WTC11 (cell line): ENCODE results near the gene PCGF2. TPM values are rescaled to one million over a fixed set of nuclear protein-coding genes. Genes with fewer than 3 reads are reported as not detected.

Experiments used
- ATAC-seq: fragments of 200-7000 bp; cut with Tn5 transposase; 2 replicates; pipeline ENCODE4 v1.10.0; 2021; ENCODE audit warnings: mild to moderate bottlenecking, moderate library complexity
- CTCF ChIA-PET: fragments of 300-600 bp; sonication (Branson Sonifier 250); formaldehyde crosslinking; loops from one replicate; lab custom pipeline; 2021; ENCODE audit warnings: antibody characterized with exemption; lab: Charles Lee
- POLR2A ChIA-PET: fragments of 350-600 bp; sonication (Branson Sonifier 250); formaldehyde crosslinking; loops from one replicate; lab custom pipeline; 2021; ENCODE audit warnings: antibody characterized with exemption; lab: Charles Lee
- DNase-seq: peaks from one replicate; pipeline ENCODE4 v3.0.0; 2021; ENCODE audit warnings: low spot score
- H3K27ac Mint-ChIP-seq: 2 replicates; pipeline ENCODE4 v1.8.0; 2021; ENCODE audit warnings: mixed read lengths
- H3K27me3 Mint-ChIP-seq: 2 replicates; pipeline ENCODE4 v1.8.0; 2021; ENCODE audit warnings: low read depth, mild to moderate bottlenecking, moderate library complexity, mixed read lengths
- H3K36me3 Mint-ChIP-seq: 2 replicates; pipeline ENCODE4 v1.8.0; 2021; ENCODE audit warnings: mixed read lengths
- H3K4me1 Mint-ChIP-seq: 2 replicates; pipeline ENCODE4 v1.8.0; 2022; ENCODE audit warnings: mixed read lengths
- H3K4me3 Mint-ChIP-seq: 2 replicates; pipeline ENCODE4 v1.8.0; 2021; ENCODE audit warnings: mild to moderate bottlenecking, moderate library complexity, mixed read lengths
- H3K9me3 Mint-ChIP-seq: 2 replicates; pipeline ENCODE4 v1.8.0; 2021; ENCODE audit warnings: mixed read lengths
- ETV6 ChIP-seq: sonication (generic); formaldehyde crosslinking; IDR thresholded peaks from 2 replicates; pipeline ENCODE4 v1.8.1; 2022; ENCODE audit warnings: mild to moderate bottlenecking, missing genetic modification reagents
- MXD4 ChIP-seq: fragments of 250-450 bp; sonication (Bioruptor Pico); IDR thresholded peaks from 2 replicates; pipeline ENCODE4 v1.8.0; 2021; ENCODE audit warnings: mild to moderate bottlenecking, moderate library complexity, borderline replicate concordance
- SP1 ChIP-seq: sonication (generic); formaldehyde crosslinking; conservative IDR thresholded peaks from 2 replicates; pipeline ENCODE4 v1.8.1; 2022; ENCODE audit warnings: missing genetic modification reagents
- STAT6 ChIP-seq: sonication (generic); formaldehyde crosslinking; conservative IDR thresholded peaks from 2 replicates; pipeline ENCODE4 v1.8.1; 2023; ENCODE audit warnings: mild to moderate bottlenecking, low read depth, missing genetic modification reagents, moderate library complexity
- ZNF263 ChIP-seq: sonication (generic); formaldehyde crosslinking; IDR thresholded peaks from 2 replicates; pipeline ENCODE4 v1.8.1; 2022; ENCODE audit warnings: low read depth, mild to moderate bottlenecking, moderate library complexity, missing genetic modification reagents
- total RNA-seq: library from RNA; stranded (reverse); gene quantifications from 3 replicates; pipeline ENCODE4 v1.2.3, GENCODE V29; 2021
- TF ChIP-seq, protein P1 (sequence below): fragments of 200-600 bp; IDR thresholded peaks from 2 replicates; pipeline ENCODE4 v1.8.0; 2022; ENCODE audit warnings: antibody characterized with exemption
- TF ChIP-seq, protein P2 (sequence below): sonication (generic); formaldehyde crosslinking; IDR thresholded peaks from 2 replicates; pipeline ENCODE4 v1.8.1; 2023; ENCODE audit warnings: mild to moderate bottlenecking, missing genetic modification reagents, borderline replicate concordance
- TF ChIP-seq, protein P3 (sequence below): sonication (generic); formaldehyde crosslinking; IDR thresholded peaks from 2 replicates; pipeline ENCODE4 v1.8.0; 2023; ENCODE audit warnings: missing genetic modification reagents

PCGF2 gene
- total RNA-seq, 1 experiment from 2014 or later, result 104 TPM

- POLR2A ChIA-PET, result interaction anchor here (1.0 to 2.4 kb wide), 2 partner anchors 11 to 14 kb away, joined by 4 to 15 read pairs; partner anchors contain the start of genes CISD3 and MLLT6
- TF ChIP-seq STAT6 (CRISPR knock-in tag) (no peak), MXD4 (CRISPR knock-in tag) (no peak)
- TF ChIP-seq, protein P1, sequence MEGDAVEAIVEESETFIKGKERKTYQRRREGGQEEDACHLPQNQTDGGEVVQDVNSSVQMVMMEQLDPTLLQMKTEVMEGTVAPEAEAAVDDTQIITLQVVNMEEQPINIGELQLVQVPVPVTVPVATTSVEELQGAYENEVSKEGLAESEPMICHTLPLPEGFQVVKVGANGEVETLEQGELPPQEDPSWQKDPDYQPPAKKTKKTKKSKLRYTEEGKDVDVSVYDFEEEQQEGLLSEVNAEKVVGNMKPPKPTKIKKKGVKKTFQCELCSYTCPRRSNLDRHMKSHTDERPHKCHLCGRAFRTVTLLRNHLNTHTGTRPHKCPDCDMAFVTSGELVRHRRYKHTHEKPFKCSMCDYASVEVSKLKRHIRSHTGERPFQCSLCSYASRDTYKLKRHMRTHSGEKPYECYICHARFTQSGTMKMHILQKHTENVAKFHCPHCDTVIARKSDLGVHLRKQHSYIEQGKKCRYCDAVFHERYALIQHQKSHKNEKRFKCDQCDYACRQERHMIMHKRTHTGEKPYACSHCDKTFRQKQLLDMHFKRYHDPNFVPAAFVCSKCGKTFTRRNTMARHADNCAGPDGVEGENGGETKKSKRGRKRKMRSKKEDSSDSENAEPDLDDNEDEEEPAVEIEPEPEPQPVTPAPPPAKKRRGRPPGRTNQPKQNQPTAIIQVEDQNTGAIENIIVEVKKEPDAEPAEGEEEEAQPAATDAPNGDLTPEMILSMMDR, result no peak
- TF ChIP-seq, protein P2, sequence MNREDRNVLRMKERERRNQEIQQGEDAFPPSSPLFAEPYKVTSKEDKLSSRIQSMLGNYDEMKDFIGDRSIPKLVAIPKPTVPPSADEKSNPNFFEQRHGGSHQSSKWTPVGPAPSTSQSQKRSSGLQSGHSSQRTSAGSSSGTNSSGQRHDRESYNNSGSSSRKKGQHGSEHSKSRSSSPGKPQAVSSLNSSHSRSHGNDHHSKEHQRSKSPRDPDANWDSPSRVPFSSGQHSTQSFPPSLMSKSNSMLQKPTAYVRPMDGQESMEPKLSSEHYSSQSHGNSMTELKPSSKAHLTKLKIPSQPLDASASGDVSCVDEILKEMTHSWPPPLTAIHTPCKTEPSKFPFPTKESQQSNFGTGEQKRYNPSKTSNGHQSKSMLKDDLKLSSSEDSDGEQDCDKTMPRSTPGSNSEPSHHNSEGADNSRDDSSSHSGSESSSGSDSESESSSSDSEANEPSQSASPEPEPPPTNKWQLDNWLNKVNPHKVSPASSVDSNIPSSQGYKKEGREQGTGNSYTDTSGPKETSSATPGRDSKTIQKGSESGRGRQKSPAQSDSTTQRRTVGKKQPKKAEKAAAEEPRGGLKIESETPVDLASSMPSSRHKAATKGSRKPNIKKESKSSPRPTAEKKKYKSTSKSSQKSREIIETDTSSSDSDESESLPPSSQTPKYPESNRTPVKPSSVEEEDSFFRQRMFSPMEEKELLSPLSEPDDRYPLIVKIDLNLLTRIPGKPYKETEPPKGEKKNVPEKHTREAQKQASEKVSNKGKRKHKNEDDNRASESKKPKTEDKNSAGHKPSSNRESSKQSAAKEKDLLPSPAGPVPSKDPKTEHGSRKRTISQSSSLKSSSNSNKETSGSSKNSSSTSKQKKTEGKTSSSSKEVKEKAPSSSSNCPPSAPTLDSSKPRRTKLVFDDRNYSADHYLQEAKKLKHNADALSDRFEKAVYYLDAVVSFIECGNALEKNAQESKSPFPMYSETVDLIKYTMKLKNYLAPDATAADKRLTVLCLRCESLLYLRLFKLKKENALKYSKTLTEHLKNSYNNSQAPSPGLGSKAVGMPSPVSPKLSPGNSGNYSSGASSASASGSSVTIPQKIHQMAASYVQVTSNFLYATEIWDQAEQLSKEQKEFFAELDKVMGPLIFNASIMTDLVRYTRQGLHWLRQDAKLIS (CRISPR knock-in tag), result no peak
- TF ChIP-seq, protein P3, sequence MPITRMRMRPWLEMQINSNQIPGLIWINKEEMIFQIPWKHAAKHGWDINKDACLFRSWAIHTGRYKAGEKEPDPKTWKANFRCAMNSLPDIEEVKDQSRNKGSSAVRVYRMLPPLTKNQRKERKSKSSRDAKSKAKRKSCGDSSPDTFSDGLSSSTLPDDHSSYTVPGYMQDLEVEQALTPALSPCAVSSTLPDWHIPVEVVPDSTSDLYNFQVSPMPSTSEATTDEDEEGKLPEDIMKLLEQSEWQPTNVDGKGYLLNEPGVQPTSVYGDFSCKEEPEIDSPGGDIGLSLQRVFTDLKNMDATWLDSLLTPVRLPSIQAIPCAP (CRISPR knock-in tag), result no peak
- peaks cover 14% of the 10 kb centered on the region for H3K27me3 Mint-ChIP-seq
- H3K4me3 Mint-ChIP-seq, result no peak overlapping the region
- H3K36me3 Mint-ChIP-seq, result no peaks in the 10 kb centered on the region
- peaks cover 58% of the 10 kb centered on the region for H3K4me1 Mint-ChIP-seq
- ATAC-seq (no peak), DNase-seq (no peak)
- H3K27ac Mint-ChIP-seq, result no peak overlapping the region
- no peaks in the 10 kb centered on the region for H3K9me3 Mint-ChIP-seq
- CTCF ChIA-PET, result interaction anchor here (0.6 to 3.0 kb wide), 9 partner anchors 10 to 448 kb away, joined by 3 to 24 read pairs (median 9); partner anchors contain the start of gene CISD3
Measured at GRCh38 chr17:38716368-38717005, 31.6 kb downstream of the PCGF2 start.

- CTCF ChIA-PET, result interaction anchor here (0.6 to 3.0 kb wide), 12 partner anchors 9 to 449 kb away, joined by 3 to 24 read pairs (median 6); partner anchors contain the start of gene CISD3
- DNase-seq (no peak), ATAC-seq (no peak)
- POLR2A ChIA-PET, result interaction anchor here (1.0 to 2.4 kb wide), 2 partner anchors 10 to 15 kb away, joined by 4 to 15 read pairs; partner anchors contain the start of genes CISD3 and MLLT6
- Mint-ChIP-seq H3K27ac (peak overlapping the region; percentile 41; the same call in 1 of the 2 replicates), H3K27me3 (peaks cover 5% of the 10 kb centered on the region; the same call in 1 of the 2 replicates), H3K4me3 (no peak overlapping the region), H3K36me3 (no peaks in the 10 kb centered on the region), H3K4me1 (peaks cover 59% of the 10 kb centered on the region), H3K9me3 (no peaks in the 10 kb centered on the region)
- TF ChIP-seq ETV6 (CRISPR knock-in tag), result peak; percentile 62
- TF ChIP-seq ZNF263 (CRISPR knock-in tag), result peak; percentile 71; the same call in 1 of the 2 replicates
- TF ChIP-seq, protein P1, result no peak
- peak; percentile 54 for TF ChIP-seq SP1 (CRISPR knock-in tag)
Measured at GRCh38 chr17:38715216-38715943, 32.8 kb downstream of the PCGF2 start.
